Measurements from ENCODE around the gene ZNF593.

The ZNF593 gene

DNA sequence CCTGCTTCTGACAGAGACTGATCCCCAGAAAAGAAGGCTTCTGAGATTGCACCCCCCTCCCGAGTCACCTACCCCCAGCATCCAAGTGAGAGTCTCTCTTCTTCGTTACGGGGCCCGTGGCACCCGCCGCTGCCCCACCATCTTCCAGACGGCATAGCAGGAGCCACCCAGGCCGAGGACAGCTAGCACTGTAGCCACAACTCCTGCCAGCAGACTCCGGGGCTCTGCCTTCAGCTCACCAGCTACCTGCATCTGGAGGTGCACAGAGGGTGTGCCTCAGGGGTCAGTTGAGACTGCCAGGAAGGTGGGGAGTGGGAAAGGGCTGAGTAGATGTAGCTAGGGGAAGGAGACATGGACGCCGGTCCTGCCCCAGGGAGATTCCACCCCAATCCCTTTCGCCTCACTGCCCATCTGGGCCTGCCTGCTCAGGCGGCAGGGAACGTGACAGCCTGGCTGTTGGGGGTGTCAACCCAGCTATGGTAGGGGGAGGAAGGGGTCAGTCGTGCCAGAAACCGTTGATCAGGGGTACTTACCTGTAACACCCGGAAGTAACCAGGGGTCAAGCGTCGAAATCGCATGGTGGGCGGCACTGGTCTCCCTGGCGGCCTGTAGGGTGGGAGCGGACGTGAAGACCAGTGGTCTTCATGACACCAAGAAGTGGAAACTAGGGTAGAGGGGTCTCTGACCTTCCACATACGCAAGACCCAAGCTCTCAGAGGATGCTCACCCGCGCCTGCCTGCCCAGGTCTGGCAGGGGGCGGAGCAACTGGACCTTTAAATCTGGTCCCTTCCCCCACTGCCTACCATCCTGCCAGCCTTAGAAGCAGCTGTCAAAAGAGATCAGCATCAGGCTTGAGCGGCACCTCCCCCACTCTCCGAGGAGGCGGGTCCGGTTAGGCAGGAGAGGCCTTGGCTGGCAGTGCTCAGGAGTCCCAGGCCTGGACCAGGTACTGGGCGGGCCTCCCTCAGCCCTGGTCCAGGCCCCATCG, 1.7 kb downstream of the ZNF593 start, which contains the start of gene ZNF593OS:
TSS of gene ZNF593OS (minus strand) at position 749 of the 989 bp plus-strand sequence. CDS start at position 578, 171 bp downstream.
- DNase-seq = no peak

DNA sequence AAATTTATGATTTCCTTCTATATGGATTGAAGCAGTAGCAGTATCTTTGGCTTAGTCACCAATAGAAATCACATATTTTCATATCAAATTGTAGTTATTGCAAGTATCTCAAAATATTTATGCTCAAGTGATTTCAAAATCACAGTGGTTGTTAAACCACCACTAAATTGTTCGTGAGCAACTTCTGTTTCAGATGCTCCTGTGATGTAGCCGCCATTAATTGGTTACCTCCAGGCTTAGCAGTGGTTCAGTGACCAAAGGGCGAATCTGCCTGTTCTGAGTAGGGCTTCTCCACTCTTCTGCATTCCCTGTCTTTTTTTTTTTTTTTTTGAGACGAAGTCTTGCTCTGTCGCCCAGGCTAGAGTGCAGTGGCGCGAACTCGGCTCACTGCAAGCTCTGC, 5.6 kb downstream of the ZNF593 start:
- DNase-seq = no peak

DNA sequence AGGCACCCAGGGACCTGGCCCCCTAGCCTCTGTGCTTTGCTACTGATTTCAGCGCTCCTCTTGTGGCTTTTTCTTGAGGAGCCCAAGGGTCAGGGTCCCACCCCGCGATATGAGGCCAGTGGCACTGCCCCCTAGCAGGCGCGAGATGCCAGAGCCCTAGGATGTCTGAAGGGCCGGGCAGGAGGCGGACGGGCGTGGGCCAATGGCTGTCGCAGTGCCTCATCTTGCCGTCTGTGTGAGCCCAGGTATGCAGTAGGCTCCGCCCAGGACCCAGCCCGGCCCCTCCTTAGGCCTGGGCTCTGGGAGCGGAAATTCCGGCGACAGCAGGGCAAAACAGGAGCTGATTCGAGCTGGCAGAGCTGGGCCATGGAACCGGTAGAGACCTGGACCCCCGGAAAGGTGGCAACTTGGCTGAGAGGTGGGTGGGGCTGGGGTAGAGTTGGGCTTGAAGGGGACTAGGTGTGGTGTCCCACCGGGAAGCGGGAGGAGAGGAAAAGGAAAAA, 7.5 kb downstream of the ZNF593 start, which contains the start of gene CNKSR1:
TSS of gene CNKSR1 (plus strand) at position 310 of the 503 bp plus-strand sequence. CDS start at position 367, 57 bp downstream.
- DNase-seq = no peak

DNA sequence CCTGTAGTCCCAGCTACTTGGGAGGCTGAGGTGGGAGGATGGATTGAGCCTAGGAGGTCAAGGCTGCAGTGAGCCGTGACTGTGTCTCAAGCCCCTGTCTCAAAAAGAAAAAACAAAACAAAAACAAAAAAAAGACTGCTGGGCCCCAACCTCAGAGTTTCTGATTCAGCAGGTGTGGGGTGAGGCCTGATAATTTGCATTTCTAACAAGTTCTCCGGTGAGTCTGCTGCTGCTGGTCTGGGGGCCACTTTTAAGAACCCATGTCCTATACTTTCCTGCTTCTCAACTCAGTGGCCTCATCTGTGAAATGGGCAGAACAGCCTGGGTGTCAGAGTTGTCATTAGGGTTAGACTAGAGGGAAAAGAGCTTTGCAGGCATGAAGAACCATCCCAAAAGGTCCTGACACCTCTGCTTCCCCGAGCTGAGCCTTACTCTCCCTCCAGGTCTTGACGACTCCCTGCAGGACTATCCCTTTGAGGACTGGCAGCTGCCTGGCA, 10.3 kb downstream of the ZNF593 start:
- DNase-seq = no peak

DNA sequence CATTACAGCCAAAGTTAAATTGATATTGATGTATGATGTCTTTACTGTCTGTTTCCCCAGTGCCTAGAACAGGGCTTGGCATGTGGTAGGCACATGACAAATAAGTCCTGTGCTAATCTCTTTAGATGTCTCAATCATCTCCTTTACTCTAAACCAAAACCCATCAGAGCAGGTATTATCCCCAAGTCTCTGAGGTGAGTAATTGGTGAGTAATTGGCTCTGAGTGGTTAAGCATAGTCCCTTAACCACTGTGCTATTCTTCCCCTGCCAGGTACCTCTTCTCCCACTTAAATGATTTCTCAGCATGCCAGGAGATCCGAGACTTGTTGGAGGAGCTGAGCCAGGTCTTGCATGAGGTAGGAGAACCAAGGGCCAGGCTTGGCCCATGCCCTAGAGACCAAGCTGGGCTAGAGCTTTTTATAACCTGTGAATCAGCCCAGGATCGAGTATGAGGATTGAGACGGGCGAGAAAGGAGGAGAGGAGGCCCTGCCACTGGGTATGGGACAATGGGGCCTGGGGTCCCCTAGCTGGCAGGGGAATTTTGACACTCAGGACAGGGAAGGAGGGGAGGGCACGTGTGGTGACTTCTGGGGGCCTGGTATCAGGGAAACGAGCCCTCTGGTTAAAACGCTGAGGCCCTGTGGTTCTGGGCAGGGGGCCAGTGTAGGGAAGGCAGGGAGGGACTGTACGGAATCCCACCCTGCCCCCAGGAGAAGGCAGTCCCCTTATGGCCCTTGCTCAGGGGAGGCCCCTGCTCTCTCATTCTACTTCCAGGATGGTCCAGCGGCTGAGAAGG, 12.1 kb downstream of the ZNF593 start:
- DNase-seq = no peak

DNA sequence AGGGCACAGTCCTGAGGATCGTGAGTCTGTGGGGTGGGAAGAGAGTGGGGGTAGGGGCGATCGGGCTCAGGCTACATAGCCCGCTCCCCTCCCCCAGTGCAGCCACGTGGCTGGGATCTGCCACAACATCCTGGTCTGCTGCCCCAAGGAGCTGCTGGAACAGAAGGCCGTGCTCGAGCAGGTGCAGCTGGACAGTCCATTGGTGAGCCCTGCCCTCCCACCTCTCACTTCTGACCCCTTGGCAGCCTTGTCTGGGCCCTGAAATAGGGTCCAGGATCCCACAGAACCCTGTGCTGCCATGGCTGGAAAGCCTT, 12.6 kb downstream of the ZNF593 start:
- DNase-seq = no peak

DNA sequence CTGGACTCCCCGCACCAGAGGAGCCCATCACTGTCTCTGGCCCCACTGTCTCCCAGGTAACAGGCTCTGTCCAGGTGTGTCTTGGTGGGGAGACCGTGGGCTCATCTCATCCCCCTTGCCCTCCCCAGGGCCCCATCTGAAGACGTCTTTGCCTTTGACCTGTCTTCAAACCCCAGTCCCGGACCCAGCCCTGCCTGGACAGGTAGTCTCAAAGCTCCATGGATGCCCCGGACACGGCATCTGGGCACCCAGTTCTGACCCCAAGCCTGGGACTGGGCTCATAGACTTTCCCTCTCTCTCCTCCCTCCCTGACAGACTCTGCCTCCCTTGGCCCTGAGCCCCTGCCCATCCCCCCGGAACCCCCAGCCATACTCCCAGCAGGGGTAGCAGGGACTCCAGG, 14.4 kb downstream of the ZNF593 start:
- DNase-seq = no peak

DNA sequence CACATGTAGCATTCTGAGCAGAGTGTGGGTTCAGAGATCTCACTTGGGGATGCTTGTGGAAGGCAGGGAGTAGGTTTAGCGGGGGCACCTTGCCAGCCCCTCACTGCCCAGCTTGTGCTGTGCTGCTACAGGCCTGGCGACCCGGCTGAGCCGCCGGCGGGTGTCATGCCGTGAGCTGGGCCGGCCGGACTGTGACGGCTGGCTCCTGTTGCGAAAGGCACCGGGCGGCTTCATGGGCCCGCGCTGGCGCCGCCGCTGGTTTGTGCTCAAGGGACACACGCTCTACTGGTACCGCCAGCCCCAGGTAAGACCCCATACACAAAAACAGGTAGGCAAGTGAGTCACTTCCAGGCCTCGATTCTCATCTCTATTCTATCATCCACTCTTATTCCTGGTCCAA, 15.2 kb downstream of the ZNF593 start:
- no peak for DNase-seq

DNA sequence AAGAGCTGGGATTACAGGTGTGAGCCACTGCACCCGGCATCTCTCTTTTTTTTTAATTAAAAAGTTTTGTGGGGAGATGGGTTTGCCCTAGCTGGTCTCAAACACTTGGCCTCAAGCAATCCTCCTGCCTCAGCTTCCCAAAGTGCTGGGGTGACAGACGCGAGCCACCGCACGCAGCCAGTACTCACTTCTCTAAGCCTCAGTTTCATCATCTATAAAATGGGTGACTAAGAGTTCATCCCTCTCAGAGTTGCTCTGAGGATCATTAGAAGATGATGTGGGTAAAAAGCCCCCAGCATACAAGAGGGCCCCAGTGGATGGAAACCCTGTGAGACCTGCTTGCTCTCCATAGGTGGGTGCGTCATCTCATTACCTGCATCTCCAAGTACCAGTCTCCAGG, 18.2 kb downstream of the ZNF593 start:
- DNase-seq = no peak

DNA sequence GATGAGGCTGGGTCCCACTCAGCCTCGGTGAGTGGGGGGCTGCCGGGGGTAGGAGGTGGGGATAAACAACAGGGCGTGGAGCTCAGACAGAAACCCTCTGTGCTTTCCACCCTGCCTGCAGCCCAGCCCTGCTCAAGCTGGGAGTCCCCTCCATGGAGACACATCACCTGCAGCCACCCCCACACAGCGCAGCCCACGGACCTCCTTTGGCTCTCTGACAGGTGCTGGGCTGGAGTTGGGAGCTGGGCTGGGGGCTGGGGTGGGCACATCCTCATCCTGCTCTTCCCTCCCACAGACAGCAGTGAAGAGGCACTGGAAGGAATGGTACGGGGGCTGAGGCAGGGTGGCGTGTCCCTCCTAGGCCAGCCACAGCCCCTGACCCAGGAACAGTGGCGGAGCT, 18.8 kb downstream of the ZNF593 start:
- DNase-seq = no peak

DNA sequence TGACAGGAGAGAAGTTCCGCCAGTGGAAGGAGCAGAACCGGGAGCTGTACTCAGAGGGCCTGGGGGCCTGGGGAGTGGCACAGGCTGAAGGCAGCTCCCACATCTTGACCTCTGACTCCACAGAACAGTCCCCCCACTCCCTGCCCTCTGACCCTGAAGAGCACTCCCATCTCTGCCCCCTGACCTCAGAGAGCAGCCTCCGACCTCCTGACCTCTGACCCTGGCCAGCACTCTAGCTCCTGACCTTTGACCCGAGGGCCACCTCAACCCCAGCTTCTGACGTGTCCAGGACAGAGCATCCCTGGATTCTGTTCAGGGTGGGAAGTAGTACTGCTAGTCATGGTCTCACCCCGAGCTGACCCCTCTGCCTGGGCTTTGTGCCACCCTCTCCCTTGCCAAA, 19.6 kb downstream of the ZNF593 start:
- DNase-seq = no peak

DNA sequence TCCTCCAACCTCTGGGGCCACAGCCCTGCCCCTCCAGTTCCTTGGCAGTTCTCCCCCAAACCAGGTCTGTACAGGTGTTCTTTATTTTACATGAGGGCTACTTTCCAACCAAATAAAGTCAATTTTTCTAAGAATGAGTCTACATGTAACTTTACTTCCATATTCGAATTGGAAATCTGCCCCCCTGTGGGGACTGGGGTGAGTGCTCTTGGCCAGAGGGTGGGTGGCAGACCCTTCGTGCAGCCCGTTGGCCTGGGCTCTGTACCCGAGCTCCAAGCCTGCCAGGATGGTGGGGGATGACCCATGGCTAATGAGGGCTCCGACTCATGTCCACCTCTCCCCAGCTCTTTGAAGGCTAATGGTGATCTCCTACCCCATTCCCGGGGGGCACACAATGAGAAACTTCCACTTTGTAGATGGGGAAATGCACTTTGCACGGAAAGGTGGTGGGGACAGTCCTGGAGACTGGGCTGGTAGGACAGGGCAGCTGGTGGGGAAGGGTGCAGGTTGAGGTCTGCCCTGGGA, 20.1 kb downstream of the ZNF593 start:
- no peak for DNase-seq

DNA sequence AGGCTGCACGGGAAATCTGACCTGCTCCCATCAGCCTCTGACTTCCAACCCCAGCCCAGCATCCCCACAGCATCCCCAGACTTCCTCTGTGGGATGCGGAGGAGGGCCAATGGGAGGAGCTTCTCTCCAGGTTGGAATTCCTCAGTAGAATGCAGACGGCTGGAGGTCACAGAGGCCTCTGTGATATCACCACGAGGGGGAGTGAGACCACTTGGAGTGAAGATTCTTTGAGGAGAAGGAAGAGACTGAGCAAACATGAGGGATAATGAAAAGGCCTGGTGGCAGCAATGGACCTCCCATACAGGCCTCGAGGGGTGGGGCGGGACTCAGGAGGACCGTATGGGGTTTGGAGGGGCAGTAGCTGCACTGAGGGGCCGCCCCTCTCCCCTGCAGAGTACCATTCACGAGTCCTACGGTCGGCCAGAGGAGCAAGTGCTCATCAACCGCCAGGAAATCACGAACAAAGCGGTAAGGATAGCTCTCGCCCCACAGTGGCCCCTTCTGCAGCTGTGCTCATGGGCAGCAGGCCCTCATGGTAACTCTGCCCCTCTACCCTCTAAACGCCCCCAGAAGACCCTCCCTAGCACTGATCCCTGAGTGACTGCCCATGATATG, 20.8 kb downstream of the ZNF593 start, which contains the start of gene CATSPER4:
TSS of gene CATSPER4 (plus strand) at position 230 of the 615 bp plus-strand sequence. CDS start at position 256, 26 bp downstream.
- no peak for DNase-seq

DNA sequence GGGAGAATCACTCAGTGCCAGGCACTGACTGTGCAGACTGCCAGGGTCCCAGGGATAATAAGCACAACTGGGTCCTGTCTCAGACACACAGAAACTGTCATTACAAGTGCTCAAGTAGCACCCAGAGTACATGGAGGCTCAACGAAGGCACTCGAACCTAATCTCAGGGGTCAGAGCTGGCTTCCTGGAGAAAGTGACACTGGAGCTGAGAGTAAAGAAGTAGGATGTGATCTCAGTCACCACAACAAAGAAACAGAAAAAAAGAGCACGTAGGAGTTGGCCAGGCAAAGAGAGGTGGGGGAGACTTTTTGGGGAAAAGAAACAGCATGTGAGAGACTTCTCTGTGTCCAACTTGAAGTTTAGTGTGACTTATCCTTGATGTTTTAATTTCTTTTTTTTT, 22.0 kb downstream of the ZNF593 start:
- no peak for DNase-seq

DNA sequence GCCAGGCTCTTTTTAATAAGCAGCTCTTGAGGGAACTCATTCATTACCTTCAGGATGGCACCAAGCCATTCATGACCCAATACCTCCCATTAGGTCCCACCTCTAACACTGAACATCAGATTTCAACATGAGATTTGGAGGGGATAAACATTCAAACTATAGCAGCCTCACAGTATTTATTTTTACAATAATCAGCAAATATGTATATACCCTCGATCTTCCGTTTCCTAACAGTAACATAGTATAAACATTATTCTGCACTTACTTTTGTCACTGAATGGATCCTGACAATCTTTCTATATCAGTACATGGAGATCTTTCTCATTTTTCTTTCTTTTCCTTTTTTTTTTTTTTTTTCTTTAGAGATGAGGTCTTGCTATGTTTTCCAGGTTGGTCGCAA, 26.1 kb downstream of the ZNF593 start:
- no peak for DNase-seq

DNA sequence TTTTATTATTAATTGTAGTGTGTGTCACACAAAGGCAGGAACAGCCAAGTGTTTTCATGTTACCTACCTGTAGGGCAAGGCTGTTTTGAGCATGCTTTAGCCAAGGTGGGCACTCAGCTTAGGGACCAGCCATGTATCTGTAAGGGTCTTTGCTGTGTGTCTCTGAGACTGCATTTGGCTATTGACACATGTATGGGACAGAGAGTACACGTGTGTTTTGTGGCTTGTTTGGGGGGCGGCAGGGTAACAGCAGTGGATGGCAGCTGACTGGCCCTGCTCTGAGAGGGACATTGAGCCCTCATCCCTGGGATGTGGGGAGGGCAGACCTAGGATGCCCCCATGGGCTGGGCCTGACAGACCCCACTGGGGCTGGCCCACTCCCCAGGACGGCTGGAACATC, 27.6 kb downstream of the ZNF593 start:
- no peak for DNase-seq

DNA sequence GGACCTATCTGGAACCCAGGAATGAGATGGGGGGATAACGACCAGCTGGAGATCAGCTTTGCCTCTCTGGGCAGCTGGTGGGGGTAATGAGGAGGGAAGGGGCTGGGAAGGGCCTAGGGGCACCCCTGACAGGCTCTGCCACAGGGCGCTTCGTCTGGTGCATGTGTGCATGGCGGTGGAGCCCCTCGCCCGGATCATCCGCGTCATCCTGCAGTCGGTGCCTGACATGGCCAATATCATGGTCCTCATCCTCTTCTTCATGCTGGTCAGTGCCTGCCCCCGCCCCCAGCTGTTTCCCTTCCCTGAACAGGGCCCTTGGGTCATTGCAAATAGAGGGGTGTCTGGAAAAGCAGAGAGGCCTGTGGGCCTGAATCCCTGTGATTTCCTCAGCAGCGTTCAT, 28.1 kb downstream of the ZNF593 start:
- DNase-seq = no peak

DNA sequence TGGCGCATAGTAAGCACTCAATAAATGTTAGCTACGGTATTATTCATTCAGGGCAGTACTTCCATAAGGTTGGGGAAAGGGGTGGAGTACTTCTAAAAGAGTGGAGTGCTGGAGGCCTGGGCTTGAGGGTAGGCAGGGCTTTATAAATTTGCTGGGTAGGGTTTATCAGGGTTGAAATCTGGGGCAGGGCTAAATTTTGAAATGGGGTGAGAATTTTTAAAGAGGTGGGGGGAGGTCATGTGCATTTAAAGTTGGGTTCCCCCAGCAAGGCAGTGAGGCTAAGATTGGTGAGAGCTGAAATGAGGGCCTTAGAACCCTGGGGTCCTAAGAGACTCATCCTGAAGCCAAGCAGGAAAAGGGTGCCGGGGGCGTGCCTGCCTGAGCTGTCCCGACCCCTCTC, 30.7 kb downstream of the ZNF593 start:
- DNase-seq = no peak

DNA sequence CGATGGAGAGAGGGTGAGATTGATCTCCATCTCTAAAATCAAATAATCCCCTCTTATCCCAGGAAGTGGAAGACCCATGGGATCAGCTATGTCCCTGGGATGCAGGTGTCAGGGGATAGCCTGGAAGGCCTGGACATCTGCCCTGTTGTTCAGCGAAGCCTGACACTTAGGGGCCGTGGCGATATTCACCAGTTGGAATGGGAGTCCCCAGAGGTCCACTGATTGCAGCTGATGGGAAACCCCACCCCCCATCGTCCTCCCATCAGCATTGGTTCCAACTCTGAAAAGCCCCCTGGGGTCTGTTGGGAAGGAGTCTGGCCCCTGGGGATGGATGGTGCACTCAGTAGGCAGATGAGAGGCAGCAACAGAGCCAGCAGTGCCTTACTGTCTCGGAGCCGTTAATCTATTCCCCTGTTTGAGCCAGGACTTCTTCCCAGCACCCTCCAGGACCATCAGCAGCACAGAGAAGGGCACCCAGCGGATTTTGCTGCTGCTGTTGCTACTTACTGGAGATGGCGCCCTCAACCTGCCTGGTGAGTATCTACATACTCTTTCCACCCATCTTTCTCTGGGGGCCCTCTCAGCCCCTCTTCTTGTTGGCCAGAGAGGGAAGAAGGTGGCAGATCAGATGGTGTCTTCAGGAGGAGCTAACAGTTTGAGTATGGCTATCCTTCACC, 34.1 kb downstream of the ZNF593 start:
- no peak for DNase-seq

DNA sequence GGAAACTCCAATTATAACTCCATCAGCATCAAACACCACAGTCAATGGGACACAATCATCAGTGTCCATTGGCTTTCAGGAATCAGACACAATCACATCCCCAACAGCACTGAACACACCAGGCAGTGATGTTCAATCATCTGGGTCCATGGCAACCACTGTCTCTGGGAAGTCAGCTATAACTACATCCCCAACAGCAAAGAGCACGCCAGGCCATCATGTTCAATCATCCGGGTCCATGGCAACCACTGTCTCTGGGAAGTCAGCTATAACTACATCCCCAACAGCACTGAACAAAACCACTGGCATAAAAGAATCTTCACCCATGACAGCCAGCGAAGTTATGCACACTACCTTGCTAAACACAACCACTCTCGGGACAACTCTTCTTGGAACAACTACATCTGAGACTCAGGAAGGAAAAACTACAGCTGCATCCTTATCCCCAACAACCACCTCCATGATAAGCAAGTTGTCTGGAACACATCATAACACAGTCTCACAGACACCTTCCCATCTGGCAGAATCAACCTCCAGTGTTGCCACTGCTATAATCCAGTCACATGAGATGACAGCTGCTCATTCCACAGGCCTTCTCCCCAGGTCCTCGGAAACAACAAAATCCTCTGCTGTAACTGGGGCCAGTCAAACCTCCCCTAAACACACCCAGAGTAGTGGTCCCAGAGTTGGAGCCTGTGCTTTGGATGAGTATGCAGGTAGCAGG, 40.6 kb downstream of the ZNF593 start:
- DNase-seq = no peak

DNA sequence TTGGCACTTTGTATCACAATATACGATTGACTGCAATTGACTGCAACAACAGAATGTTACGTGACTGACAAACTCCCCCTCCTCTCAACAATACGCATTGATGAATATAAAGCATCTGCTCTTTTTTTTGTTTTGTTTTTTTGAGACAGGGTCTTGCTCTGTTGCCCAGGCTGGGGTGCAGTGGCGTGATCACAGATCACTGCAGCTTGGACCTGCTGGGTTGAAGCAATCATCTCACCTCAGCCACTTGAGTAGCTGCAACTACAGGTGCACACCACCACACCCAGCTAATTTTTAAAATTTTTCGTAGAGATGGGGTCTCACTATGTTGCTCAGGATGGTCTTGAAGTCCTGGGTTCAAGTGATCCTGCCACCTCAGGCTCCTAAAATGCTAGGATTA, 43.0 kb downstream of the ZNF593 start:
- DNase-seq = no peak
